SK-N-SH (cell line): ENCODE data around the gene HIVEP2. TPM values are rescaled to one million over a fixed set of nuclear protein-coding genes. Genes with fewer than 3 reads are reported as not detected.

Source experiments
- CTCF ChIA-PET: fragments of 300-600, 350-600 bp; formaldehyde crosslinking; extraction: SDS; loops from one replicate; lab custom pipeline; 2021; lab: Yijun Ruan, JAX
- POLR2A ChIA-PET: fragments of 350-600 bp; sonication (Branson Sonifier 250); formaldehyde crosslinking; extraction: SDS; loops from one replicate; lab custom pipeline; 2020; ENCODE audit warnings: antibody characterized with exemption, inconsistent platforms; lab: Yijun Ruan, JAX
- DNase-seq: peaks from one replicate; pipeline ENCODE4 v3.0.0; 2012
- H2AFZ ChIP-seq: fragments of 200-600 bp; sonication (generic); 2 replicates; pipeline ENCODE4 v1.8.1; 2016; ENCODE audit warnings: antibody characterized with exemption, mild to moderate bottlenecking, low read depth
- H3F3A ChIP-seq: fragments of 200-600 bp; sonication (generic); replicated peaks from 2 replicates; pipeline ENCODE3; 2016; ENCODE audit warnings: antibody characterized with exemption, mild to moderate bottlenecking; ENCODE audit not compliant: insufficient read depth
- H3K27ac ChIP-seq, 2 experiments: fragments of 200-500 bp in 1 of 2; fragments of 200-600 bp in 1 of 2; sonication (Bioruptor generic) in 1 of 2; sonication (generic), shearing (Covaris generic) in 1 of 2; 2 replicates each; pipeline versions ENCODE4 v1.5.1 to v1.6.1; 2014 to 2016; ENCODE audit warnings: low read depth in 2 of 2, inconsistent platforms in 1 of 2, low read length in 1 of 2, mild to moderate bottlenecking in 1 of 2, mixed read lengths in 1 of 2
- H3K27me3 ChIP-seq: fragments of 200-600 bp; sonication (generic), shearing (Covaris generic); 2 replicates; pipeline ENCODE4 v1.6.1; 2016; ENCODE audit warnings: mixed run types; ENCODE audit not compliant: insufficient read depth
- H3K36me3 ChIP-seq, 2 experiments: fragments of 200-500 bp in 1 of 2; fragments of 200-600 bp in 1 of 2; sonication (Bioruptor generic) in 1 of 2; sonication (generic) in 1 of 2; replicated peaks in 1 of 2; 2 replicates each; pipeline versions ENCODE3 to v1.5.1; 2014 to 2016; ENCODE audit warnings: low read length in 1 of 2, mild to moderate bottlenecking in 1 of 2; ENCODE audit not compliant: insufficient read depth in 2 of 2, control insufficient read depth in 1 of 2
- H3K4me1 ChIP-seq, 2 experiments: fragments of 200-500 bp in 1 of 2; fragments of 200-600 bp in 1 of 2; sonication (Bioruptor generic) in 1 of 2; sonication (generic), shearing (Covaris generic) in 1 of 2; 2 replicates each; pipeline versions ENCODE4 v1.5.1 to v1.6.1; 2014 to 2016; ENCODE audit warnings: low read depth in 1 of 2, low read length in 1 of 2, mixed run types in 1 of 2; ENCODE audit not compliant: insufficient read depth in 2 of 2, control insufficient read depth in 1 of 2
- H3K4me2 ChIP-seq: fragments of 200-600 bp; sonication (generic), shearing (Covaris generic); 2 replicates; pipeline ENCODE4 v1.6.1; 2017; ENCODE audit warnings: mixed run types
- H3K4me3 ChIP-seq, 2 experiments: fragments of 200-500 bp in 1 of 2; fragments of 200-600 bp in 1 of 2; sonication (Bioruptor generic) in 1 of 2; sonication (generic), shearing (Covaris generic) in 1 of 2; 2 replicates each; pipeline versions ENCODE4 v1.5.1 to v1.8.1; 2014 to 2016; ENCODE audit warnings: low read depth in 2 of 2, inconsistent platforms in 1 of 2, low read length in 1 of 2, mild to moderate bottlenecking in 1 of 2, mixed read lengths in 1 of 2, moderate library complexity in 1 of 2
- H3K79me2 ChIP-seq: fragments of 200-600 bp; sonication (generic); 2 replicates; pipeline ENCODE4 v1.8.1; 2017; ENCODE audit warnings: mild to moderate bottlenecking; ENCODE audit not compliant: insufficient read depth
- H3K9ac ChIP-seq: fragments of 200-600 bp; sonication (generic); 2 replicates; pipeline ENCODE4 v1.6.1; 2017; ENCODE audit warnings: mixed run types
- H3K9me2 ChIP-seq: fragments of 200-600 bp; sonication (generic); 2 replicates; pipeline ENCODE4 v1.6.1; 2017; ENCODE audit warnings: mixed run types
- H3K9me3 ChIP-seq: fragments of 200-600 bp; sonication (generic); 2 replicates; pipeline ENCODE4 v1.6.1; 2017; ENCODE audit warnings: mixed run types, mild to moderate bottlenecking, moderate library complexity
- H4K20me1 ChIP-seq: fragments of 200-600 bp; sonication (generic); 2 replicates; pipeline ENCODE4 v1.6.1; 2017; ENCODE audit warnings: mild to moderate bottlenecking, mixed run types; ENCODE audit not compliant: insufficient read depth
- ELF1 ChIP-seq: IDR thresholded peaks from 2 replicates; pipeline ENCODE4 v1.4.0; 2012
- EP300 ChIP-seq, 2 experiments: IDR thresholded peaks; 2 replicates each; pipeline versions ENCODE4 v1.4.0 to v1.6.1; 2012; ENCODE audit warnings: borderline replicate concordance in 1 of 2, low read depth in 1 of 2, low read length in 1 of 2
- EZH2phosphoT487 ChIP-seq: fragments of 200-600 bp; sonication (generic); IDR thresholded peaks from 2 replicates; pipeline ENCODE4 v1.6.1; 2017; ENCODE audit warnings: low read depth, mixed run types, mild to moderate bottlenecking, antibody characterized with exemption, moderate library complexity, borderline replicate concordance
- FOSL2 ChIP-seq: IDR thresholded peaks from 2 replicates; pipeline ENCODE4 v1.4.0; 2012; ENCODE audit warnings: low read depth, mild to moderate bottlenecking, moderate library complexity, borderline replicate concordance
- FOXJ3 ChIP-seq: sonication (generic); formaldehyde crosslinking; IDR thresholded peaks from 2 replicates; pipeline ENCODE4 v1.5.1; 2020; ENCODE audit warnings: mild to moderate bottlenecking, missing genetic modification reagents
- FOXM1 ChIP-seq: IDR thresholded peaks from 2 replicates; pipeline ENCODE4 v1.4.0; 2012; ENCODE audit warnings: low read depth, mild to moderate bottlenecking
- GABPA ChIP-seq: IDR thresholded peaks from 2 replicates; pipeline ENCODE4 v1.4.0; 2012; ENCODE audit warnings: low read depth, mild to moderate bottlenecking
- RCOR1 ChIP-seq: fragments of 150-350 bp; IDR thresholded peaks from 2 replicates; pipeline ENCODE4 v1.6.1; 2017; ENCODE audit warnings: antibody characterized with exemption, low read length
- RFX5 ChIP-seq: IDR thresholded peaks from 2 replicates; pipeline ENCODE4 v1.6.1; 2012; ENCODE audit warnings: mild to moderate bottlenecking, improper control_type of control experiment, low read length
- RXRA ChIP-seq: IDR thresholded peaks from 2 replicates; pipeline ENCODE4 v1.4.0; 2012; ENCODE audit warnings: low read depth, mild to moderate bottlenecking, borderline replicate concordance
- TAF1 ChIP-seq: IDR thresholded peaks from 2 replicates; pipeline ENCODE4 v1.6.1; 2012; ENCODE audit warnings: low read depth, mild to moderate bottlenecking, low read length, moderate library complexity, borderline replicate concordance
- TCF12 ChIP-seq: IDR thresholded peaks from 2 replicates; pipeline ENCODE4 v1.4.0; 2012
- YY1 ChIP-seq: IDR thresholded peaks from 2 replicates; pipeline ENCODE4 v1.4.0; 2012; ENCODE audit warnings: low read depth, mild to moderate bottlenecking
- WGBS: methylation state at CpG from one replicate; pipeline ENCODE4 v1.1.6; 2017; ENCODE audit warnings: low lambda C conversion rate; 5-methylcytosine and 5-hydroxymethylcytosine counted together
- polyA plus RNA-seq, 3 experiments: library from polyadenylated mRNA; depleted of rRNA; stranded (reverse); fragments of >200 nt; gene quantifications; 2 replicates each; pipeline ENCODE4 v1.2.3, GENCODE V29; 2012
- TF ChIP-seq, protein P1 (sequence below): IDR thresholded peaks from 2 replicates; pipeline ENCODE4 v1.4.0; 2012; ENCODE audit warnings: low read depth
- TF ChIP-seq, protein P2 (sequence below): IDR thresholded peaks from 2 replicates; pipeline ENCODE4 v1.6.1; 2012; ENCODE audit warnings: mild to moderate bottlenecking, low read depth, low read length, moderate library complexity
- TF ChIP-seq, protein P3 (sequence below): fragments of 150-350 bp; IDR thresholded peaks from 2 replicates; pipeline ENCODE4 v1.6.1; 2017; ENCODE audit warnings: antibody characterized with exemption, low read length, low read depth, borderline replicate concordance
- TF ChIP-seq, protein P4 (sequence below): IDR thresholded peaks from 2 replicates; pipeline ENCODE4; 2012

The HIVEP2 gene
- polyA plus RNA-seq, 1 of the 3 experiments (the other 2 are of a cell fraction) = 2.5 TPM

DNA sequence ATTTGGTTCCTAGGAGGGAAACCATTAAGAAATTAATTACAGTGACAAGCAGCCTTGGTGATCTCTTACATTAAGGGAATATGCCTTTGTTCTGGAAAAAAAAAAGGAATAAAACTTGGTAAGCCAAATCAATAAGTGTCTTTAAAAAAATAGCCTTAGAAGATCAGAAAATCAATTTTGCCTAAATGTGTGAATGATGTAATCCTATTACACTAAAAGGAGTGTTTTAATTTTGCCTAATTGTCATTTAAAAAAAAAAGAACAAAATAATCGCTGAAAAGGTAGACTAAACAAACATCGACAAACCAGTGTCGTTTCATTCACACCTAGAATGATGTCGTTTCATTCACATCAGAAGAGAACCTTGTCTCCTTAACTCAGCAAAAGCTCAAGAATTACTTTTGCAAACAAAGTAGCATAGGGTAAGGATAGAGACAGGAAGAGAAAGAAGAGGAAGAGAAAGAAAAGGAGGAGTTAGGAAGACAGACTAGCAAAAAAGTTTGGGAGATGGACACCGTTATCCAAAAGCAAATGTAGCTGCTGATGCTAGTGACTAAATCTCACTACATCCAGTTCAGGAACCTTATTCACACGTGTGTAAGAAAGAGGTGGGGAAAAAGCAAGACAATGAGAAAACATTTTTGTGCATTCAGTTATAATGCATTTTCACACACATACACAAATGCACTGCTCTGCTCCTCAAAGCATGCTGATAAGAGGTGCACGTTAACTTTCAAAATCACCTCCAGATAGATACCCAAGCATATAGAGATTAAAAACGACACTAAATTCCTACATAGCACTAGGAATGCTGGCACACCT, 60.6 kb downstream of the HIVEP2 start:
- Histone ChIP-seq H3K4me3 (peak overlapping the region; percentile 47 to 59; a peak in 3 of 4 replicates), H3K9me2 (no peaks in the 10 kb centered on the region), H4K20me1 (no peaks in the 10 kb centered on the region), H2AFZ (peak overlapping the region; percentile 26; the same call in 1 of the 2 replicates), H3K9me3 (no peaks in the 10 kb centered on the region), H3K36me3 (no peaks in the 10 kb centered on the region), H3F3A (peaks cover 21% of the 10 kb centered on the region), H3K4me2 (peak overlapping the region; percentile 68), H3K27me3 (no peaks in the 10 kb centered on the region), H3K79me2 (peaks cover 79% of the 10 kb centered on the region), H3K27ac (peak overlapping the region; percentile 53 to 96; a peak in 3 of 4 replicates), H3K9ac (peak overlapping the region; percentile 73), H3K4me1 (peaks cover 10 to 28% of the 10 kb centered on the region in 2 experiments)
- ChIA-PET CTCF (interaction anchor here (1.1 to 1.8 kb wide), 3 partner anchors 12 to 543 kb away, joined by 3 to 4 read pairs (median 4); no protein-coding TSS in a partner anchor), POLR2A (no interaction called here)
- no peak for TF ChIP-seq ELF1
- TF ChIP-seq RFX5 = no peak
- no peak for TF ChIP-seq RXRA
- no peak for TF ChIP-seq FOSL2
- TF ChIP-seq GABPA = no peak
- TF ChIP-seq, protein P1, sequence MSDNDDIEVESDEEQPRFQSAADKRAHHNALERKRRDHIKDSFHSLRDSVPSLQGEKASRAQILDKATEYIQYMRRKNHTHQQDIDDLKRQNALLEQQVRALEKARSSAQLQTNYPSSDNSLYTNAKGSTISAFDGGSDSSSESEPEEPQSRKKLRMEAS = no peak
- TF ChIP-seq, protein P2, sequence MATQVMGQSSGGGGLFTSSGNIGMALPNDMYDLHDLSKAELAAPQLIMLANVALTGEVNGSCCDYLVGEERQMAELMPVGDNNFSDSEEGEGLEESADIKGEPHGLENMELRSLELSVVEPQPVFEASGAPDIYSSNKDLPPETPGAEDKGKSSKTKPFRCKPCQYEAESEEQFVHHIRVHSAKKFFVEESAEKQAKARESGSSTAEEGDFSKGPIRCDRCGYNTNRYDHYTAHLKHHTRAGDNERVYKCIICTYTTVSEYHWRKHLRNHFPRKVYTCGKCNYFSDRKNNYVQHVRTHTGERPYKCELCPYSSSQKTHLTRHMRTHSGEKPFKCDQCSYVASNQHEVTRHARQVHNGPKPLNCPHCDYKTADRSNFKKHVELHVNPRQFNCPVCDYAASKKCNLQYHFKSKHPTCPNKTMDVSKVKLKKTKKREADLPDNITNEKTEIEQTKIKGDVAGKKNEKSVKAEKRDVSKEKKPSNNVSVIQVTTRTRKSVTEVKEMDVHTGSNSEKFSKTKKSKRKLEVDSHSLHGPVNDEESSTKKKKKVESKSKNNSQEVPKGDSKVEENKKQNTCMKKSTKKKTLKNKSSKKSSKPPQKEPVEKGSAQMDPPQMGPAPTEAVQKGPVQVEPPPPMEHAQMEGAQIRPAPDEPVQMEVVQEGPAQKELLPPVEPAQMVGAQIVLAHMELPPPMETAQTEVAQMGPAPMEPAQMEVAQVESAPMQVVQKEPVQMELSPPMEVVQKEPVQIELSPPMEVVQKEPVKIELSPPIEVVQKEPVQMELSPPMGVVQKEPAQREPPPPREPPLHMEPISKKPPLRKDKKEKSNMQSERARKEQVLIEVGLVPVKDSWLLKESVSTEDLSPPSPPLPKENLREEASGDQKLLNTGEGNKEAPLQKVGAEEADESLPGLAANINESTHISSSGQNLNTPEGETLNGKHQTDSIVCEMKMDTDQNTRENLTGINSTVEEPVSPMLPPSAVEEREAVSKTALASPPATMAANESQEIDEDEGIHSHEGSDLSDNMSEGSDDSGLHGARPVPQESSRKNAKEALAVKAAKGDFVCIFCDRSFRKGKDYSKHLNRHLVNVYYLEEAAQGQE = no peak
- TF ChIP-seq TCF12 = no peak
- no peak for TF ChIP-seq FOXJ3 (CRISPR knock-in tag)
- 71% methylated on average over 8 of the region's 8 CpGs for WGBS
- no peak for DNase-seq

DNA sequence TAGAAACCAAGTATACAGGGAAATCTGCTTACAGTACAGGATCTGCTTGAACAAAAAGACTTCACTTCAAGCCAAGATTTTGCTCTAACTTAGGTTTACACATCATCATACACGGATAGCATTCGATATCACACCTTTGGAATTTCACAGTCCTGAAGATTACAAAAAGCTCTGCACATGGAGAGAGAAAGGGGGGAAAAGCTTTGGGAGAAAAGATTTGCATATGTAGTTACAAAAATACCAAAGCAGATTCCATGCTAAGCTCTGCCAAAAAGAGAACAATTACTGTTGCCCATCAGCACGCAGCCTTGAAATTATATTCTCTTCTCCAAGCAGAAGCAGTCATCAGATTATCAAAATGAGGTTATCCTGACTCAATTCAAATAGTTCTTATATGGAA, 62.0 kb downstream of the HIVEP2 start:
- POLR2A ChIA-PET = no interaction called here
- Histone ChIP-seq H3K4me1 (peaks cover 10 to 28% of the 10 kb centered on the region in 2 experiments), H3K4me2 (peak overlapping the region; percentile 31; the same call in 1 of the 2 replicates), H3K9me3 (no peaks in the 10 kb centered on the region), H3K79me2 (peaks cover 72% of the 10 kb centered on the region), H3K9me2 (no peaks in the 10 kb centered on the region), H3K27me3 (no peaks in the 10 kb centered on the region), H3K4me3 (no peak overlapping the region), H3K27ac (peak overlapping the region in 1 of 2 experiments; percentile 96; a peak in 3 of 4 replicates), H3F3A (peaks cover 21% of the 10 kb centered on the region), H4K20me1 (no peaks in the 10 kb centered on the region), H3K36me3 (no peaks in the 10 kb centered on the region), H2AFZ (no peak overlapping the region), H3K9ac (no peak overlapping the region; the same call in 1 of the 2 replicates)
- CTCF ChIA-PET = interaction anchor here (0.8 to 2.0 kb wide), 8 partner anchors 11 to 544 kb away, joined by 3 to 7 read pairs (median 4); no protein-coding TSS in a partner anchor
- no peak for DNase-seq
- WGBS = 73% methylated on average over 3 of the region's 3 CpGs
- TF ChIP-seq EZH2phosphoT487 = no peak
- no peak for TF ChIP-seq YY1
- TF ChIP-seq, protein P3, sequence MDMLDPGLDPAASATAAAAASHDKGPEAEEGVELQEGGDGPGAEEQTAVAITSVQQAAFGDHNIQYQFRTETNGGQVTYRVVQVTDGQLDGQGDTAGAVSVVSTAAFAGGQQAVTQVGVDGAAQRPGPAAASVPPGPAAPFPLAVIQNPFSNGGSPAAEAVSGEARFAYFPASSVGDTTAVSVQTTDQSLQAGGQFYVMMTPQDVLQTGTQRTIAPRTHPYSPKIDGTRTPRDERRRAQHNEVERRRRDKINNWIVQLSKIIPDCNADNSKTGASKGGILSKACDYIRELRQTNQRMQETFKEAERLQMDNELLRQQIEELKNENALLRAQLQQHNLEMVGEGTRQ = no peak
- TF ChIP-seq FOSL2 = no peak
- TF ChIP-seq EP300 (IDR thresholded peaks at IDR 0.05; ENCODE audit: borderline replicate concordance in 1 of 2, low read depth in 1 of 2, low read length in 1 of 2) = no peak
- TF ChIP-seq FOXM1 = no peak
- TF ChIP-seq, protein P4, sequence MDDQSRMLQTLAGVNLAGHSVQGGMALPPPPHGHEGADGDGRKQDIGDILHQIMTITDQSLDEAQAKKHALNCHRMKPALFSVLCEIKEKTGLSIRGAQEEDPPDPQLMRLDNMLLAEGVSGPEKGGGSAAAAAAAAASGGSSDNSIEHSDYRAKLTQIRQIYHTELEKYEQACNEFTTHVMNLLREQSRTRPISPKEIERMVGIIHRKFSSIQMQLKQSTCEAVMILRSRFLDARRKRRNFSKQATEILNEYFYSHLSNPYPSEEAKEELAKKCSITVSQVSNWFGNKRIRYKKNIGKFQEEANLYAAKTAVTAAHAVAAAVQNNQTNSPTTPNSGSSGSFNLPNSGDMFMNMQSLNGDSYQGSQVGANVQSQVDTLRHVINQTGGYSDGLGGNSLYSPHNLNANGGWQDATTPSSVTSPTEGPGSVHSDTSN = no peak
- TF ChIP-seq RCOR1 = no peak
- TF ChIP-seq, protein P1 = no peak
- no peak for TF ChIP-seq TAF1
- TF ChIP-seq RFX5 = no peak
